ENCODE data around the gene PLA2G2D.

Gene PLA2G2D

GRCh38 chr1:20115479-20115878, 3.9 kb downstream of the PLA2G2D start:
- no peak for DNase-seq (ENCODE audit: low read depth in 2 of 2, low spot score in 1 of 2)

GRCh38 chr1:20114021-20114648, 5.2 kb downstream of the PLA2G2D start:
- DNase-seq (ENCODE audit: low read depth in 2 of 2, low spot score in 1 of 2): no peak

GRCh38 chr1:20112279-20113000, 6.9 kb downstream of the PLA2G2D start:
- DNase-seq (ENCODE audit: low read depth in 2 of 2, low spot score in 1 of 2): no peak

GRCh38 chr1:20111452-20111851, 7.9 kb downstream of the PLA2G2D start:
- DNase-seq (ENCODE audit: low read depth in 2 of 2, low spot score in 1 of 2): no peak

- no peak for DNase-seq (ENCODE audit: low read depth in 2 of 2, low spot score in 1 of 2)
Measured at GRCh38 chr1:20110679-20111078, 8.7 kb downstream of the PLA2G2D start.

GRCh38 chr1:20109223-20109856, 10.0 kb downstream of the PLA2G2D start:
- no peak for DNase-seq (ENCODE audit: low read depth in 2 of 2, low spot score in 1 of 2)

- no peak for DNase-seq (ENCODE audit: low read depth in 2 of 2, low spot score in 1 of 2)
Measured at GRCh38 chr1:20108366-20109123, 10.8 kb downstream of the PLA2G2D start.

- DNase-seq (ENCODE audit: low read depth in 2 of 2, low spot score in 1 of 2): no peak
Measured at GRCh38 chr1:20107796-20108195, 11.5 kb downstream of the PLA2G2D start.

GRCh38 chr1:20107351-20107750, 12.0 kb downstream of the PLA2G2D start:
- DNase-seq (ENCODE audit: low read depth in 2 of 2, low spot score in 1 of 2): no peak

- DNase-seq (ENCODE audit: low read depth in 2 of 2, low spot score in 1 of 2): no peak
Measured at GRCh38 chr1:20105856-20106255, 13.5 kb downstream of the PLA2G2D start.

- no peak for DNase-seq (ENCODE audit: low read depth in 2 of 2, low spot score in 1 of 2)
Measured at GRCh38 chr1:20102875-20103274, 16.5 kb downstream of the PLA2G2D start.

GRCh38 chr1:20100632-20101355, 18.5 kb downstream of the PLA2G2D start:
- no peak for DNase-seq (ENCODE audit: low read depth in 2 of 2, low spot score in 1 of 2)

- DNase-seq (ENCODE audit: low read depth in 2 of 2, low spot score in 1 of 2): no peak
Measured at GRCh38 chr1:20099533-20099932, 19.8 kb downstream of the PLA2G2D start.

GRCh38 chr1:20096840-20097447, 22.4 kb downstream of the PLA2G2D start:
- no peak for DNase-seq (ENCODE audit: low read depth in 2 of 2, low spot score in 1 of 2)

- no peak for DNase-seq (ENCODE audit: low read depth in 2 of 2, low spot score in 1 of 2)
Measured at GRCh38 chr1:20095564-20096434, 23.5 kb downstream of the PLA2G2D start.

GRCh38 chr1:20093940-20094391, 25.4 kb downstream of the PLA2G2D start:
- DNase-seq (ENCODE audit: low read depth in 2 of 2, low spot score in 1 of 2): no peak

GRCh38 chr1:20093303-20093702, 26.0 kb downstream of the PLA2G2D start:
- no peak for DNase-seq (ENCODE audit: low read depth in 2 of 2, low spot score in 1 of 2)

GRCh38 chr1:20090641-20091040, 28.7 kb downstream of the PLA2G2D start:
- DNase-seq (ENCODE audit: low read depth in 2 of 2, low spot score in 1 of 2): no peak

GRCh38 chr1:20090119-20090518, 29.2 kb downstream of the PLA2G2D start:
- no peak for DNase-seq (ENCODE audit: low read depth in 2 of 2, low spot score in 1 of 2)

All from stimulated activated CD8-positive, alpha-beta memory T cell treated with anti-CD3 and anti-CD28 coated beads, Interleukin-4, amount 100 ng/mL, for 1 hour (primary cell).